ENCODE results near the gene IDH3G. TPM values are rescaled to one million over a fixed set of nuclear protein-coding genes. Genes with fewer than 3 reads are reported as not detected.
"Not testable (repeated sequence)": the region's sequence is repeated elsewhere in the genome, so short reads cannot be mapped to it uniquely, and the experiment has no call there.

Gene IDH3G
- total and polyA plus RNA-seq, 10 donors: 32.7 to 92.7 (median 58.1) TPM

DNA sequence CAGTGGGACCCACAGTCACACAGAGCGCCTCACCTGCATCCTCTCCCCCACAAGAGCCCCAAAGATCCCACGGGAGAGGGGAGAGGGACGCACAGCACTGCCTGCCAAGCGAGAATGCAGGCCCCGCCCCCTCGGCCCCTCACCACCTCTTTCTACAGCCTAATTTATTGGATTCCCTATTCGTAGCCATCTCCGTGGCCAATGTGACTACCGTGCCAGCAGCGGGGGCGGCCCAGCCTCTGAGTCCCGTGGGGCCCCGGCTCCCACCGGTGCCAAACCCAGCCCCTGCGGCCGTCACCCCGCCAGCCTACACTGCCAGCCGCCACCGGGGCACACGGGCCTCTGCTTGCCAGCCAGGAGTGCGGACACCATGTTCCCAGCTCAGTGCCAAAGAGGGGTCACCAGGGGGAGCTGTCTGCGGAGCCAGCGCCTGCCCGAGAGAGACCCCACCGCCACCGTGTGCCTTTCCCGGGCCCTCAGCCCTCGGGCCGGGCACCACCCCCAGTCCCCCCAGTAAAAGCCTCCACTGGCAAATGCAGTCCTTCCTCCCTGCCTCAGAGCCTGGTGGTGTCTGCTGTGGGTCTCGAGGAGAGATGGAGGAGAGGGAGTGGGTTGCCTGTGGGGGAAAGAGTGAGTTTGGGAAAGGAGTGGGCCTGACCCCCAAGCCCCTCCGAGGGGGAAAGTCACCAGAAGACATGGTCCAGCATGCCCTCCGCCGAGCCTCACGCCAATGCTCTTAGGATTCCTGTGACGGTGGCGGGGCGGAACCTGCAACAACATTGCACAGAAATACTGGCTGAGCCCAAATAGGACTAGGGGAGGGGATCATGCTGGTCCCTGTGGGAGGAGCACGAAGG, 49.7 kb downstream of the IDH3G start:
- H3K27ac ChIP-seq: no peak overlapping the region
- H3K9me3 ChIP-seq: no peaks in the 10 kb centered on the region
- 17 to 57% (median 27%) methylated on average over 30 to 38 of the region's 38 CpGs; no CpG with 5 or more reads in 1 of the 5 donors for WGBS, 5 donors
- TF ChIP-seq CTCF (IDR thresholded peaks at IDR 0.05 in 8 of 11, conservative IDR thresholded peaks at IDR 0.05 in 3 of 11): peak in 1 of 11 experiments; percentile 45
- no peak for TF ChIP-seq POLR2A (IDR thresholded peaks at IDR 0.05)
- peaks cover 0 to 43% (median 9%) of the 10 kb centered on the region in 6 donors for H3K4me1 ChIP-seq
- intact Hi-C loops (cut with DNase I; ENCODE audit: low total_unique reads): no loop called here
- no peak overlapping the region for H3K4me3 ChIP-seq
- H3K36me3 ChIP-seq: peaks cover 0 to 23% (median 0%) of the 10 kb centered on the region in 6 donors
- H3K27me3 ChIP-seq (replicated peaks in 1 of 7): peaks cover 0 to 11% (median 0%) of the 10 kb centered on the region in 7 donors
- DNase-seq: peak; percentile 77

DNA sequence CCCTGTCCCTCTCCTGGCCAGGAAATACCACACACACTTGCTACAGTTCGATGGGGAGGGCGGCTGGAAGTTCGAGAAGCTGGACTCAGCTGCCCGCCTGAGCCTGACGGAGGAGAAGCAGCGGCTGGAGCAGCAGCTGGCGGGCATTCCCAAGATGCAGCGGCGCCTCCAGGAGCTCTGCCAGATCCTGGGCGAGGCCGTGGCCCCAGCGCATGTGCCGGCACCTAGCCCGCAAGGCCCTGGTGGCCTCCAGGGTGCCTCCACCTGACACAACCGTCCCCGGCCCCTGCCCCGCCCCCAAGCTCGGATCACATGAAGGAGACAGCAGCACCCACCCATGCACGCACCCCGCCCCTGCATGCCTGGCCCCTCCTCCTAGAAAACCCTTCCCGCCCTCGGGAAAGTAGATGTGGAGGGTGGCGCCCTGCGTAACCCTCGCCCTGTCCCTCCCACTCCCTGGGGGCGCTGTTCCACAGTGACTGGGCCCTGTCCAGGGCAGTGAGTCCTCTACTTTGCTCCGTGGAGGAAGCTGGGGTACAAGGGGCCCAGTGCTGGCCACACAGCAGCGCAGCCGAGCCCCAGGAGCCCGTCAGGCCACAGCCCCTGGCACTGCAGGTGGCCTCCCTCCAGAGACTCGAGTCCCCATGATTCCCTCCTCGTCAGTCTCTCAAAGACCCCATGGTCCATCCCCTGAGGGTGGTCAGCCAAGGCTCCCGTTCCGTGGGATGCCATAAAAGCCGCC, 50.5 kb downstream of the IDH3G start:
- TF ChIP-seq POLR2AphosphoS5 (IDR thresholded peaks at IDR 0.05): peak in 1 of 3 donors; percentile 6
- peaks cover 0 to 11% (median 0%) of the 10 kb centered on the region in 7 donors for H3K27me3 ChIP-seq (replicated peaks in 1 of 7)
- H3K4me1 ChIP-seq: peaks cover 0 to 44% (median 9%) of the 10 kb centered on the region in 6 donors
- H3K27ac ChIP-seq; H3K9me3 ChIP-seq; intact Hi-C loops (cut with DNase I; ENCODE audit: low total_unique reads); H3K4me3 ChIP-seq: not testable (repeated sequence)
- peak; percentile 74 for DNase-seq
- WGBS, 5 donors: 58 to 92% (median 75%) methylated on average over 9 to 33 of the region's 35 CpGs
- peaks cover 0 to 31% (median 0%) of the 10 kb centered on the region in 6 donors for H3K36me3 ChIP-seq

DNA sequence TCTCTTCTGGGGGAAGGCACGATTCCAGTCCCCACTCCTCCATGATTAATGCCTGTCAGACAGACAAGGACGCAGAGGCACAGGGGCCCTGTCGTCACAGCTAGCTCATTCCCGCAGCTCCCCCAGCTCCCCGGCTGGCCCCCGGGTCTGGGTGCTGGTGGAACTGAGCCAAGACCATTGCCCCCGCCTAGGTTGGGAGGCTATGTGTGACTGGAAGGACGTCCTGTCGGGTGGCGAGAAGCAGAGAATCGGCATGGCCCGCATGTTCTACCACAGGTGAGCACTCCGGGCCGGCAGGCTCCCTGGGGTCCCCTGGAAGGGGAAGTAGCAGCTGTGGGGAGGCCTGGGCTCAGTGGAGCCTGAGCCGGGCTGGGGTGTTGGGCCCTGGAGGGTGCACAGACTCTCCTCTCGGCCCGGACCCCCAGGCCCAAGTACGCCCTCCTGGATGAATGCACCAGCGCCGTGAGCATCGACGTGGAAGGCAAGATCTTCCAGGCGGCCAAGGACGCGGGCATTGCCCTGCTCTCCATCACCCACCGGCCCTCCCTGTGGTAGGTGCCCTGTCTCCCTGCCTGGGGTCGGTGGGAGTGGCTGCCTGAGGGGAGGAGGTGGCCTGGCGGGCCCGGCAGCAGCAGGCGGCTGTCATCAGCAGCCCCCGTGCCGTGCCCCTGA, 51.2 kb downstream of the IDH3G start:
- H3K9me3 ChIP-seq; H3K27ac ChIP-seq; intact Hi-C loops (cut with DNase I; ENCODE audit: low total_unique reads); H3K4me3 ChIP-seq: not testable (repeated sequence)
- peaks cover 0 to 44% (median 9%) of the 10 kb centered on the region in 6 donors for H3K4me1 ChIP-seq
- peak in 2 of 3 donors; percentile 23 to 35 for TF ChIP-seq POLR2AphosphoS5 (IDR thresholded peaks at IDR 0.05)
- peaks cover 0 to 39% (median 0%) of the 10 kb centered on the region in 6 donors for H3K36me3 ChIP-seq
- DNase-seq: peak; percentile 81
- 58 to 90% (median 69%) methylated on average over 2 to 31 of the region's 32 CpGs for WGBS, 5 donors
- H3K27me3 ChIP-seq (replicated peaks in 1 of 7): peaks cover 0 to 11% (median 0%) of the 10 kb centered on the region in 7 donors

DNA sequence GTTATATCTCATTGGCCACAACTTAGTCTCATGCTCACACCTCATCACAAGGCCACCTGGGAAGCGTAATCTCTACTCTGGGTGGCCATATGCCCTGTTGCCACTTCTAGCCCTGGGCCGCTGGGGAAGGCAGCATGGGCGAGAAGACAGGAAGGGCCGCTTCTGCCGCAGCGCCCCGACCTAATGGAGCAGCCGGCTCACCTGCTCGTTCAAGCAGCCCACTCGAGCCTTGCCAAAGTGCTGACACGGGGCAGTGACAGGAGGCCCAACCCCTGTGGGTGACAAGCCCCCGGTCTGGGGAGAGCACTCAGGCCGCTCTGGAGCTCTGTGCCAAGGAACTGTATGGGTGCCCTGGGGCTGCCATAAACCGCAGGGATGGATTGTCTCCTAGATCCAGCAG, 52.1 kb downstream of the IDH3G start:
- H3K9me3 ChIP-seq; H3K4me3 ChIP-seq; intact Hi-C loops (cut with DNase I; ENCODE audit: low total_unique reads); H3K27ac ChIP-seq: not testable (repeated sequence)
- Histone ChIP-seq H3K27me3 (replicated peaks in 1 of 7) (peaks cover 0 to 11% (median 0%) of the 10 kb centered on the region in 7 donors), H3K36me3 (peaks cover 0 to 47% (median 0%) of the 10 kb centered on the region in 6 donors), H3K4me1 (peaks cover 0 to 44% (median 9%) of the 10 kb centered on the region in 6 donors)
- peak; percentile 72 for DNase-seq
- WGBS, 5 donors: 90 to 100% (median 95%) methylated on average over 1 to 14 of the region's 14 CpGs

- Histone ChIP-seq H3K27ac (no peak overlapping the region), H3K9me3 (no peaks in the 10 kb centered on the region), H3K4me1 (peaks cover 0 to 44% (median 9%) of the 10 kb centered on the region in 6 donors), H3K4me3 (no peak overlapping the region), H3K36me3 (peaks cover 0 to 53% (median 3%) of the 10 kb centered on the region in 6 donors), H3K27me3 (replicated peaks in 1 of 7) (peaks cover 0 to 9% (median 0%) of the 10 kb centered on the region in 7 donors)
- TF ChIP-seq POLR2A (IDR thresholded peaks at IDR 0.05) (no peak), POLR2AphosphoS5 (IDR thresholded peaks at IDR 0.05) (no peak), CTCF (IDR thresholded peaks at IDR 0.05 in 8 of 11, conservative IDR thresholded peaks at IDR 0.05 in 3 of 11) (no peak)
- DNase-seq: peak; percentile 77
- intact Hi-C loops (cut with DNase I; ENCODE audit: low total_unique reads): no loop called here
- WGBS, 5 donors: 40 to 84% (median 73%) methylated on average over 7 to 14 of the region's 14 CpGs
Observed at GRCh38 chrX:153741446-153741845, 52.7 kb downstream of the IDH3G start.

Measured in spleen (tissue), 11 donors.